Cortex of kidney (tissue), 1 donor: ENCODE results near the gene ZCCHC9.

ENCODE experiments used
- DNase-seq: peaks from one replicate; lab custom pipeline; 2025; lab: John Stamatoyannopoulos, UW

ZCCHC9 gene

GRCh38 chr5:81355291-81356251 lies 54.2 kb downstream of the ZCCHC9 start:
- DNase-seq: no peak

GRCh38 chr5:81359108-81359507 lies 57.7 kb downstream of the ZCCHC9 start:
- DNase-seq: no peak

GRCh38 chr5:81359881-81360280 lies 58.5 kb downstream of the ZCCHC9 start:
- no peak for DNase-seq

- DNase-seq: no peak
Measured at GRCh38 chr5:81360640-81361039, 59.3 kb downstream of the ZCCHC9 start.

- no peak for DNase-seq
Measured at GRCh38 chr5:81361600-81361999, 60.2 kb downstream of the ZCCHC9 start.
